T-helper 22 cell (primary cell): Measurements from ENCODE around the gene LRRC36.

Source experiments
- DNase-seq: peaks from one replicate; pipeline ENCODE4 v3.0.0-alpha.2; 2020; ENCODE audit warnings: low read depth

The LRRC36 gene

GRCh38 chr16:67294938-67295361, 31.7 kb upstream of the LRRC36 start:
- DNase-seq = no peak

GRCh38 chr16:67296420-67296819, 30.2 kb upstream of the LRRC36 start:
- no peak for DNase-seq

DNA sequence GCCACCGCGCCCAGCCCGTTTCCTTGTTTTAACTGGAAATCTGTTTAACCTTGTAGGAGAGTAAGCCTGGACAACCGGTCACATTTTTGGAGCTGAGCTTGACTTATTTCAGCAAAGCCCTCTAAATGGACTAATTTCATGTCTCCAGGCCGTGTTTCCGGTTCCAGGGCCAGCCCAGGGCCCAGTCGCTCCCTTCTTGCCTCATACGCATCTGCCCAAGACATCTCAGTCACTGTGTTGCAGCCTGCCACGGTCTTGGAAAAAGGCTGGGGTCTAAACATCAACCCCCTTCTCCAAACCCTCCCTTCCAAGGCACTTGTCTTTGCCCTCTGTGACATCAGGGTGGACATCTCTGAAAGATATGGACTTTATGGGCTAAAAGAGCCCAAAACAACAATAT, 28.3 kb upstream of the LRRC36 start:
- no peak for DNase-seq

- DNase-seq = no peak
These were observed 27.3 kb upstream of the LRRC36 start for GRCh38 chr16:67299269-67299668.

GRCh38 chr16:67301080-67301782, 25.4 kb upstream of the LRRC36 start:
- DNase-seq = no peak

GRCh38 chr16:67302076-67302475, 24.5 kb upstream of the LRRC36 start:
- DNase-seq = no peak

DNA sequence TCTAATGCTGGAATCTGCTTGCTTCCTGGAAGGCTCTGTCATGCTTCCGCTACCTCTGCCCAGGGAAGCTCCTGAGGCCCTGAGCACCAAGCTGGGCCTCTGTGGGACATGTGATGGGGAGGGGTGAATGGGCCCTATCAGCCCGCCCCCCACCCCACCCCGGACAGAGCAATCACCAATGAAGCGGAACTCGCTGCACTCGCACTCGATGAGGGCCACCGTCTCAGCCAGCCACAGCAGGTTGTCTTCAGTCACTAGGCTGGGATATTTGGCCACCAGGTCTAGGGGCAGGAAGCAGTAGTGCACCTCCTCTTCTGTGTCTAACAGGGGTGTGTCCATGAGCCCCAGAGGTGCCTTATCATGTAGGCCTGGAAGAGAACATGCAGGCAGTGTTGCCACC, 23.6 kb upstream of the LRRC36 start:
- DNase-seq = no peak

DNA sequence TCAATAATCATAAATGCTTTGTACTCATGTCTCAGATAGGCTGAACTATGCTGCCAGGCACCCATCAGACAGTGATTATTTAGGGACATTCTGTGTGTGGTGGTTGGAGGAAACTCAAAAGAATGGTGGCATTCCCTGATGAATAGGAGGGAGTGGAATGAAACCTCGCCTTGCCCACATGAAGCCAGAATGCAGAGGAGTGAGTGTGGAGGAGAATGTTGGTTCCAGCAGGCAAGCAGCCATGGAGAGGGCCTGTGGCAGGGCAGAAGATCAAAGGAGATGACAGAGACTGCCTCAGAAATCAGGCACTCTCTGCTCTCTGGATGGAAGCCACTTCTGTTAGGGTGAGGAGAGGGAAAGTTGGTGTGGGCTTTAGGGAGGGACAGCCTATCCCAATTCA, 22.6 kb upstream of the LRRC36 start:
- no peak for DNase-seq

DNA sequence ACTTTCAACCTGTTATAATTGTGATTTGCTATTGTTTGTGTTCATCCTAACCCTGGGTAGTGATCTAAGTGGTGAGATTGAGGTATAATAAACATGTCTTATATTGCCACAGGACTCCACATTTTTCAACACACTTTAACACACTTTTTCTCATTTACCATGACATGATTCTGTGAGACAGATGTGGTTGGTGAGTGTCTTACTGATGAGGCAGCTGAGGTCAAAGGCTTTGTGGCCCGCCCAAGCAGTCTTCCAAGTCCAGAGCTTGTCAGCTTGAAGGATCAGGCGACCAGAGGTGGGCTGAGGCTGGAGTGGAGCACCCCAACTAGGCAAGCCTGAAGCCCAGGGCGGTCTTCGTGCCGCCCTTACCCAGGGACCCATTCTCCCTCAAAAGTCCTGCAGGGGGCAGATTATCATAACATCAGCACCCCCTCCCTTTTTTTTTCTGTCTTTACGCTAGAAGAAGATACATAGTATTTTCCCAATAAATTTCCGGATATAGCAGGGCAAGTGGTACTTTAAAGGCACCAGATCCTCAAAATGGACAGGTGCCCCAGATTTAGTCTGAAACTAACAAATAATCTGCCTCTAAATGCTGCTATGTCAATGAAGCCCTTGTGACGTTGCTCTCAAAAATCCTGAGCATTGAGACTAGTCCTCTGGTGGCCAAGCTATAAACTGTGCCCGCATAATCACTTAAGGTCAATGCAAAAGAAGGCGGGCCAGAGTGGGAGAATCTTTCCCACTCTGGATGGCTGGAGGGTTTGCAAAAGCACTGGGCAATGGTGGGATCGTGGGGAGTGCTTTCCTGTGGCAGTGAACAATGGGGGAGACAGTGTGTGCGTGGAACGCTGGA, 21.2 kb upstream of the LRRC36 start:
- no peak for DNase-seq

DNA sequence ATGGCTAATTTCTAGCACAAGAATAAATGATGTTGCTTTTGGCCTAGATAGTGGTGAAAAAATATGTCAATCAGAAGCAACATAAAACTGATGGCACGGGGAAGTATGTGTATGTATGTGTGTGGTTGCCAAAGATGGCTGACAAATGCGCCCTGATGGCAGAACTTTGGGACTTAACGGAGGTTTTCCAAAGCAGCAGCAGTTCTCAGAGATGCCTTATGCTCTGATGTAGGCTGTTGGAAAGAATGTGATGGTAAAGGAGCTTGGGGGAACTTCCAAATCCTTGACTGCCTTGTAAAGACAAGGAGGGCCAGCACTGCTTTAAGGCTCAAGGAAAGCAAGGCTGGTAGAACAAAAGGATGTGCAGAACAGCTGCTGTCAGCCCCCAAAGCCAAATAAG, 16.1 kb upstream of the LRRC36 start:
- no peak for DNase-seq

DNA sequence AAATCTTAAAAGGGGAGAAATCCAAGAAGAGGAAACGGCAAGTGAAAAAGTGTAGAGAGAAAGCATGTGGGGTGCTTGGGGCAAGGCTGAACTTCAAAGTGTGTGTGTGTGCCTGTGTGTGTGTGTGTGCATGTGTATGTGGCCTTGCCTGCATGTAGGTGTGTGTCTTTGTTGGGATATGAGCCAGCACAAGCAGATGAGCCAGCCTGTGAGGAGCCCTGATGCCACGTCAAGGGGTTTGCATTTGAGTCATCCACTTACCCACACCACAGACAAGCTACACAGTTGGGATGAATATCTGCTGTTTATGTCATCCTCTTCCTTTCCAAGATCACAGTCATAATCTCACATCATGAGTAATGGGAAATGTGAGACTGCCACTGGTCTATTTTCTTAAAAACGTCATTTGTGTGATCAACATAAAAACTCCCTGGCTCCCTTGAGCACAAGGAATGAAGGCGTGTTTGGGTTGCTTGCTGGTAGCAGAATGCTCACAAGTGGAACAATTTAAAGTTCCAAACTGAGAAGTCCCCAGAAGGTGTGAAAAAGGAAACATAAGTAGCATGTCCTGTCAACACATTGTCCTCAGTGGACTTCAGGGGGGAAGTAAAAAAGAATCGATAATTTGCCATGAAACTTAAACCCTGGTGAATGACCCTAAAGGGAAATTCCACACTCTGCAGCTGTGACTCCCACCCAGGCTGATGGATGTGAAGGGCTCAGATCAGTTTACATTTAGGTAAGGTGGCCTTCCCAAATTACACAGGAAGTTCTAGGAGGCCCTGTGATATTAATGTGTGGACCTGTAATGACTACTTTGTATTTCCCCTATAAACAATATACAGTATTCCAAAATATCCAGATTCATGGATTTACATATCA, 14.8 kb upstream of the LRRC36 start:
- DNase-seq = no peak

DNA sequence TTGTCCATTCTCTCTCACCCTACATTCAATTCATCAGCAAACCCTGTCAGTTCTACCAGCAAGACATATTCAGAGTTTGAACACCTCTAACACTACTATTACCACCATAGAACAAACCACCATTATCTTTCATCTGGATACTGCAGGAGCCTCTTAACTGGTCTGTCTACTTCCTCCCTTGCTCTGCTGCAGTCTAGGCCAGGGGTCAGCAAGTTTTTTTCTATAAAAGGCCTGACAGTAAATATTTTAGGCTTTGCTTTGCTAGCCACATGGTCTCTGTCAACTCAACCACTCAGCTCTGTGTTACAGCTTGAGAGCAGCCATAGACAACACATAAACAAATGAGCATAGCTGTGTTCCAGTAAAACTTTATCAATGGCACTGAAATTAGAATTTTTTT, 13.9 kb upstream of the LRRC36 start:
- no peak for DNase-seq

DNA sequence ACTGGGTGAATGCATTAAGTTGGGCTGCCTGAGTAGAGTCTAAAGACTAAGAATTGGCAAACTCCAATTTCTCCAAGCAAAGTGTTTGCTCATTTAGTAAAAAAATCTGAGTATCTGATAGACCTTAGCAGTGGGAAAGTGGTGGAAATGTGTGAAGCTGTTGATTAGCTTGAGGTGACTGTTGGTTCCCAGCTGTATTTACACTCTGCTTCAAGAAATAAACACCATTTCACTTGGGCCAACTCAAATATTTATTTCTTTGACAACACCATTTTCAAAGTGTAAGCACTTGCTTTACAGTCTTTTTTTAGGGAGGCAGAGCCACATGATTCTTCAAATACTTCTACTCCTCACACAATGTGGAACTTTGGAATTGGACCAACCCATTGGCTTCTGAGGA, 8.8 kb upstream of the LRRC36 start:
- DNase-seq = no peak

DNA sequence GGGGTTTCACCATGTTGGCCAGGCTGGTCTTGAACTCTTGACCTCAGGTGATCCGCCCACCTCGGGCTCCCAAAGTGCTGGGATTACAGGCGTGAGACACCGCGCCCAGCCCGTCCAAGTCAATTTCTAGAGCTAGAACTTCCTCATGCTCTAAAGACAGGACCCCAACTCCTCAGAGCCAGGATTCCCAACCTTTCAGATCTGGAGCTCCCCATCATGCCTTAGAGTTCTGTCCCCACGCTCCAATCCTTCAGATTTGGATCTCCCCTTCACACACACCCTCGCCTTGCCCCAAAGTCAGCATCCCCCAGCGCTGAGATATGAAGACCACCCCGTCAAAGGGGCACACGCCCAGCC, 522 bp upstream of the LRRC36 start:
- no peak for DNase-seq

DNA sequence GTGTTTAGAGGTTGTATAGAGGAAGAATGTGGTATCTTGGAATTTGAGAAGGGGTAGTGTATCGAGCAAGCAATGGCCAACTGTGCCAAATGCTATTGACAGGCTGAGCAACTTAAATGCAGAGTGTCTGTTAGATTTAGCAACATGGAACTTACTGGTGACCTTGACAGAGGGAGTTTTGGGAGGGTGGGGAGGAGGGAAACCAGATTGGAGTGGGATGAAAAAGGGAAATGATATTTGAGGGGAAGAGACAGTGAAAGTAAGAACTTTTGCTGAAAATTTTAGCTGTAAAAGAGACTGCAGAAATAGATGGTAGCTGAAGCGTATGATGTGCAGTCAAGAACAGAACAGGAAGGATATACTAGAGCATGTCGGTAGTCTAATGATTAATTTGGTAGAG, 1.1 kb downstream of the LRRC36 start:
- DNase-seq = no peak

- no peak for DNase-seq
These were observed 3.3 kb downstream of the LRRC36 start for GRCh38 chr16:67329901-67330300.

- DNase-seq = no peak
These were observed 6.7 kb downstream of the LRRC36 start for GRCh38 chr16:67333315-67333714.

GRCh38 chr16:67336116-67336515, 9.5 kb downstream of the LRRC36 start:
- DNase-seq = no peak

GRCh38 chr16:67336648-67337047, 10.0 kb downstream of the LRRC36 start:
- no peak for DNase-seq

GRCh38 chr16:67339453-67339852, 12.8 kb downstream of the LRRC36 start:
- DNase-seq = no peak

GRCh38 chr16:67341250-67341649, 14.6 kb downstream of the LRRC36 start:
- DNase-seq = no peak

- no peak for DNase-seq
These were observed 16.0 kb downstream of the LRRC36 start for GRCh38 chr16:67342616-67343015.

DNA sequence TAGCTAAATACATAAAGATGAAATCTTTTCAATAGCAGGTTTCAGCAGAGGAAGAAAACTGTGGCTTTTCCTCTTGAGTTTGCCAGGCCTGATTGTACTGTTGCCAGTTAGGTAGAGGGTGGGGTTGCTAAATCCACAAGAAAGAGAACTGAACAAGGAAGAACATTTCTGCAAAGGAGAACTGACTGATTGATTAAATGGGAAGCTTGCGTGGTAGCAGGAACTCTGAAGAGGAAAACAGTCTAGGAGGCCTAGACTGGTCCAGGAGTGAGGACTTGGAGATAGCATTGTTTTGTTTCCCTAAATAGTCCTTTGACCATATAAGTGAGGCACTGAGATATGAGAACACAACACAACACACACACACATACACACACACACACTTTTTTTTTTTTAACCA, 18.8 kb downstream of the LRRC36 start:
- DNase-seq = no peak
